ENCODE measurements around the gene BEX1. TPM values are rescaled to one million over a fixed set of nuclear protein-coding genes. Genes with fewer than 3 reads are reported as not detected.

BEX1 gene
- total RNA-seq, 5 donors from 2014 or later (not counting 1 experiment from before 2014, with no cell fraction given): 0.33 to 1.4 (median 0.56) TPM; not detected in 1

GRCh38 chrX:103101299-103102042 is 37.5 kb upstream of the BEX1 start:
- no peak for DNase-seq
- H3K27ac Mint-ChIP-seq: no peak overlapping the region
- no peak for ATAC-seq (replicated peaks in 1 of 4)
- no peak overlapping the region for H3K4me3 ChIP-seq (ENCODE audit: control insufficient read depth in 1 of 2, extremely low read depth in 1 of 2, low read length in 1 of 2)
- H3K9me3 ChIP-seq: no peaks in the 10 kb centered on the region
- H3K4me1 ChIP-seq (ENCODE audit: control insufficient read depth in 1 of 2, extremely low read depth in 1 of 2, insufficient read depth in 2 of 2, low read length in 2 of 2): no peaks in the 10 kb centered on the region
- no peaks in the 10 kb centered on the region for H3K4me1 Mint-ChIP-seq
- no peaks in the 10 kb centered on the region for H3K36me3 Mint-ChIP-seq
- H3K27me3 Mint-ChIP-seq: peaks cover 3 to 16% of the 10 kb centered on the region in 2 donors
- H3K4me3 Mint-ChIP-seq: no peak overlapping the region
- H3K36me3 ChIP-seq (ENCODE audit: control insufficient read depth in 2 of 2, extremely low read depth in 1 of 2, insufficient read depth in 1 of 2, low read length in 1 of 2): no peaks in the 10 kb centered on the region
- ChIA-PET CTCF (no interaction called here), POLR2A (no interaction called here)
- H3K27ac ChIP-seq (ENCODE audit: low read length): no peak overlapping the region
- H3K9me3 Mint-ChIP-seq: no peaks in the 10 kb centered on the region
- no CpG with 5 or more reads among the region's 3 CpGs for WGBS (ENCODE audit: insufficient coverage)
- H3K27me3 ChIP-seq (replicated peaks in 1 of 2; ENCODE audit: control insufficient read depth in 2 of 2, extremely low read depth in 1 of 2, insufficient read depth in 2 of 2, low read length in 1 of 2): no peaks in the 10 kb centered on the region

GRCh38 chrX:103100484-103100883 is 36.5 kb upstream of the BEX1 start:
- Mint-ChIP-seq H3K4me3 (no peak overlapping the region), H3K4me1 (no peaks in the 10 kb centered on the region), H3K36me3 (no peaks in the 10 kb centered on the region), H3K9me3 (no peaks in the 10 kb centered on the region), H3K27ac (no peak overlapping the region), H3K27me3 (peaks cover 0 to 16% of the 10 kb centered on the region in 2 donors)
- Histone ChIP-seq H3K27ac (ENCODE audit: low read length) (no peak overlapping the region), H3K36me3 (ENCODE audit: control insufficient read depth in 2 of 2, extremely low read depth in 1 of 2, insufficient read depth in 1 of 2, low read length in 1 of 2) (no peaks in the 10 kb centered on the region), H3K27me3 (replicated peaks in 1 of 2; ENCODE audit: control insufficient read depth in 2 of 2, extremely low read depth in 1 of 2, insufficient read depth in 2 of 2, low read length in 1 of 2) (no peaks in the 10 kb centered on the region), H3K4me3 (ENCODE audit: control insufficient read depth in 1 of 2, extremely low read depth in 1 of 2, low read length in 1 of 2) (no peak overlapping the region), H3K9me3 (no peaks in the 10 kb centered on the region), H3K4me1 (ENCODE audit: control insufficient read depth in 1 of 2, extremely low read depth in 1 of 2, insufficient read depth in 2 of 2, low read length in 2 of 2) (no peaks in the 10 kb centered on the region)
- no peak for ATAC-seq (replicated peaks in 1 of 4)
- CTCF ChIA-PET: no interaction called here
- DNase-seq: no peak
- POLR2A ChIA-PET: no interaction called here
- WGBS (ENCODE audit: insufficient coverage): no CpG with 5 or more reads among the region's 4 CpGs

GRCh38 chrX:103099691-103100090 is 35.7 kb upstream of the BEX1 start:
- Histone ChIP-seq H3K9me3 (no peaks in the 10 kb centered on the region), H3K4me1 (ENCODE audit: control insufficient read depth in 1 of 2, extremely low read depth in 1 of 2, insufficient read depth in 2 of 2, low read length in 2 of 2) (no peaks in the 10 kb centered on the region), H3K27me3 (replicated peaks in 1 of 2; ENCODE audit: control insufficient read depth in 2 of 2, extremely low read depth in 1 of 2, insufficient read depth in 2 of 2, low read length in 1 of 2) (no peaks in the 10 kb centered on the region), H3K4me3 (ENCODE audit: control insufficient read depth in 1 of 2, extremely low read depth in 1 of 2, low read length in 1 of 2) (no peak overlapping the region), H3K36me3 (ENCODE audit: control insufficient read depth in 2 of 2, extremely low read depth in 1 of 2, insufficient read depth in 1 of 2, low read length in 1 of 2) (no peaks in the 10 kb centered on the region), H3K27ac (ENCODE audit: low read length) (no peak overlapping the region)
- no peak overlapping the region for H3K27ac Mint-ChIP-seq
- no peak for DNase-seq
- ChIA-PET POLR2A (no interaction called here), CTCF (no interaction called here)
- H3K36me3 Mint-ChIP-seq: no peaks in the 10 kb centered on the region
- no peaks in the 10 kb centered on the region for H3K9me3 Mint-ChIP-seq
- no CpG with 5 or more reads among the region's 4 CpGs for WGBS (ENCODE audit: insufficient coverage)
- no peaks in the 10 kb centered on the region for H3K4me1 Mint-ChIP-seq
- H3K4me3 Mint-ChIP-seq: no peak overlapping the region
- H3K27me3 Mint-ChIP-seq: peaks cover 0 to 16% of the 10 kb centered on the region in 2 donors
- ATAC-seq (replicated peaks in 1 of 4): no peak

GRCh38 chrX:103098488-103098887 is 34.5 kb upstream of the BEX1 start:
- H3K27me3 ChIP-seq (replicated peaks in 1 of 2; ENCODE audit: control insufficient read depth in 2 of 2, extremely low read depth in 1 of 2, insufficient read depth in 2 of 2, low read length in 1 of 2): no peaks in the 10 kb centered on the region

GRCh38 chrX:103092942-103093341 is 29.0 kb upstream of the BEX1 start, which contains the start of gene NXF3:
NXF3 (minus strand) TSS chrX:103093143; CDS start chrX:103093023, 120 bp downstream.
- no peak for ATAC-seq (replicated peaks in 1 of 4)
- ChIA-PET POLR2A (no interaction called here), CTCF (no interaction called here)
- Mint-ChIP-seq H3K4me3 (no peak within 1 kb of the TSS), H3K27ac (no peak within 1 kb of the TSS), H3K36me3 (no peaks in the 10 kb centered on the region), H3K4me1 (no peaks in the 10 kb centered on the region), H3K27me3 (peaks cover 0 to 22% of the 10 kb centered on the region in 2 donors), H3K9me3 (no peaks in the 10 kb centered on the region)
- Histone ChIP-seq H3K27ac (ENCODE audit: low read length) (no peak within 1 kb of the TSS), H3K4me1 (ENCODE audit: control insufficient read depth in 1 of 2, extremely low read depth in 1 of 2, insufficient read depth in 2 of 2, low read length in 2 of 2) (no peaks in the 10 kb centered on the region), H3K36me3 (ENCODE audit: control insufficient read depth in 2 of 2, extremely low read depth in 1 of 2, insufficient read depth in 1 of 2, low read length in 1 of 2) (no peaks in the 10 kb centered on the region), H3K9me3 (no peaks in the 10 kb centered on the region), H3K27me3 (replicated peaks in 1 of 2; ENCODE audit: control insufficient read depth in 2 of 2, extremely low read depth in 1 of 2, insufficient read depth in 2 of 2, low read length in 1 of 2) (no peaks in the 10 kb centered on the region), H3K4me3 (ENCODE audit: control insufficient read depth in 1 of 2, extremely low read depth in 1 of 2, low read length in 1 of 2) (no peak within 1 kb of the TSS)
- no peak for DNase-seq
- WGBS (ENCODE audit: insufficient coverage): no CpG with 5 or more reads among the region's 5 CpGs

More at GRCh38 chrX:103098488-103098887, 34.5 kb upstream of the BEX1 start:
- Histone ChIP-seq H3K27ac (ENCODE audit: low read length) (no peak overlapping the region), H3K4me3 (ENCODE audit: control insufficient read depth in 1 of 2, extremely low read depth in 1 of 2, low read length in 1 of 2) (no peak overlapping the region), H3K36me3 (ENCODE audit: control insufficient read depth in 2 of 2, extremely low read depth in 1 of 2, insufficient read depth in 1 of 2, low read length in 1 of 2) (no peaks in the 10 kb centered on the region), H3K9me3 (no peaks in the 10 kb centered on the region), H3K4me1 (ENCODE audit: control insufficient read depth in 1 of 2, extremely low read depth in 1 of 2, insufficient read depth in 2 of 2, low read length in 2 of 2) (no peaks in the 10 kb centered on the region)
- ChIA-PET POLR2A (no interaction called here), CTCF (no interaction called here)
- 60% methylated on average over 2 of the region's 2 CpGs for WGBS (ENCODE audit: insufficient coverage)
- Mint-ChIP-seq H3K27me3 (peaks cover 0 to 16% of the 10 kb centered on the region in 2 donors), H3K36me3 (no peaks in the 10 kb centered on the region), H3K9me3 (no peaks in the 10 kb centered on the region), H3K27ac (no peak overlapping the region), H3K4me1 (no peaks in the 10 kb centered on the region), H3K4me3 (no peak overlapping the region)
- DNase-seq: no peak
- no peak for ATAC-seq (replicated peaks in 1 of 4)

GRCh38 chrX:103081051-103081450 is 17.1 kb upstream of the BEX1 start:
- peaks cover 2 to 42% of the 10 kb centered on the region in 2 donors for H3K27me3 Mint-ChIP-seq
- ATAC-seq (replicated peaks in 1 of 4): no peak
- H3K4me3 Mint-ChIP-seq: no peak overlapping the region
- H3K9me3 ChIP-seq: no peaks in the 10 kb centered on the region
- no peaks in the 10 kb centered on the region for H3K27me3 ChIP-seq (replicated peaks in 1 of 2; ENCODE audit: control insufficient read depth in 2 of 2, extremely low read depth in 1 of 2, insufficient read depth in 2 of 2, low read length in 1 of 2)
- no peaks in the 10 kb centered on the region for H3K36me3 ChIP-seq (ENCODE audit: control insufficient read depth in 2 of 2, extremely low read depth in 1 of 2, insufficient read depth in 1 of 2, low read length in 1 of 2)
- H3K36me3 Mint-ChIP-seq: no peaks in the 10 kb centered on the region
- no peaks in the 10 kb centered on the region for H3K9me3 Mint-ChIP-seq
- ChIA-PET CTCF (no interaction called here), POLR2A (no interaction called here)
- H3K4me3 ChIP-seq (ENCODE audit: control insufficient read depth in 1 of 2, extremely low read depth in 1 of 2, low read length in 1 of 2): no peak overlapping the region
- no peaks in the 10 kb centered on the region for H3K4me1 ChIP-seq (ENCODE audit: control insufficient read depth in 1 of 2, extremely low read depth in 1 of 2, insufficient read depth in 2 of 2, low read length in 2 of 2)
- WGBS (ENCODE audit: insufficient coverage): 65% methylated on average over 3 of the region's 6 CpGs
- no peak overlapping the region for H3K27ac ChIP-seq (ENCODE audit: low read length)
- DNase-seq: no peak
- H3K4me1 Mint-ChIP-seq: no peaks in the 10 kb centered on the region
- H3K27ac Mint-ChIP-seq: no peak overlapping the region
